ENCODE measurements around the gene ZNF260.

DNA sequence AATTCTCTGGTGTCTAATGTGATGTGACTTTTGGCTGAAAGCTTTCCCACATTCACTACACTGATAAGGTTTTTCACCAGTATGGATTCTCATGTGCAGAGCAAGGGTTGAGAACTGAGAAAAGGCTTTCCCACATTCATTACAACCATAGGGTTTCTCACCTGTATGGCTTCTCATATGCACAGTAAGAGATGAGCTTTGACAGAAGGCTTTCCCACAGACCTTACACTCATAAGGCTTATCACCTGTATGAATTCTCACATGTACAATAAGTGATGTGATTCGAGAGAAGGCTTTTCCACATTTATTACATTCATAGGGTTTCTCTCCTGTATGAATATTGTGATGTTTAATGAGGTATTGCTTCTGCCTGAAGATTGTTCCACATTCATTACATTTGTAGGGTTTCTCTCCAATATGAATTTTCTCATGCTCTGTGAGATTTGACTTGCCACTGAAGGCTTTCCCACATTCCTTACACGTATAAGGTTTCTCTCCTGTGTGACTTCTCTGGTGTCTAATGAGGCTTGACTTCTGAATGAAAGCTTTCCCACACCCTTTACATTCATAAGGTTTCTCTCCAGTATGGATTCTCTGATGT is 14.0 kb downstream of the ZNF260 start:
- TF ChIP-seq POLR2A (IDR thresholded peaks at IDR 0.05) (no peak), POLR2AphosphoS5 (IDR thresholded peaks at IDR 0.05) (no peak)
- TF ChIP-seq, protein P1, sequence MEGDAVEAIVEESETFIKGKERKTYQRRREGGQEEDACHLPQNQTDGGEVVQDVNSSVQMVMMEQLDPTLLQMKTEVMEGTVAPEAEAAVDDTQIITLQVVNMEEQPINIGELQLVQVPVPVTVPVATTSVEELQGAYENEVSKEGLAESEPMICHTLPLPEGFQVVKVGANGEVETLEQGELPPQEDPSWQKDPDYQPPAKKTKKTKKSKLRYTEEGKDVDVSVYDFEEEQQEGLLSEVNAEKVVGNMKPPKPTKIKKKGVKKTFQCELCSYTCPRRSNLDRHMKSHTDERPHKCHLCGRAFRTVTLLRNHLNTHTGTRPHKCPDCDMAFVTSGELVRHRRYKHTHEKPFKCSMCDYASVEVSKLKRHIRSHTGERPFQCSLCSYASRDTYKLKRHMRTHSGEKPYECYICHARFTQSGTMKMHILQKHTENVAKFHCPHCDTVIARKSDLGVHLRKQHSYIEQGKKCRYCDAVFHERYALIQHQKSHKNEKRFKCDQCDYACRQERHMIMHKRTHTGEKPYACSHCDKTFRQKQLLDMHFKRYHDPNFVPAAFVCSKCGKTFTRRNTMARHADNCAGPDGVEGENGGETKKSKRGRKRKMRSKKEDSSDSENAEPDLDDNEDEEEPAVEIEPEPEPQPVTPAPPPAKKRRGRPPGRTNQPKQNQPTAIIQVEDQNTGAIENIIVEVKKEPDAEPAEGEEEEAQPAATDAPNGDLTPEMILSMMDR (IDR thresholded peaks at IDR 0.05), result no peak
